ENCODE results near the gene FARS2.

DNA sequence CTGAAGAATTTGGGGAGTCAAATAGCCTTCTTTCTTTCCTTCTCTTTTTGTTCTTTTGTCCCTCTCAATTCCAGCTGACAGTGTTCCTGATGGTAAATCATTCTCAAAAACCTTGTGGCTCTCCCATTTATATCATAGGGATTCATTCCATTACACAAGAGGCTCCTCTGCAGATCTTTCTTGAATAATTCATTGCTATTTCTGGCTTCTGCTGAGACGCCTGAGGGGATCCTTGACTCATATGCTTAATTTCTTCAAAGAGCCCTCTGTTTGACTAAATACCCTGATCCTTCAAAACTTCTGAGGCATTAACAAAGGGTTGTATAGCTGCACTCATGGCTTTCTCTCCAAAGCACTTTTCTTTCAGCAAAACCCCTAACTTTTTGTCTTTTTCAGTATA, 289.3 kb downstream of the FARS2 start:
- TF ChIP-seq CTCF (IDR thresholded peaks at IDR 0.05) (no peak), POLR2AphosphoS5 (IDR thresholded peaks at IDR 0.05) (no peak), POLR2A (IDR thresholded peaks at IDR 0.05) (no peak)
